DOHH2 (cell line): Measurements from ENCODE around the gene GDPGP1.

Source experiments
- H3F3A ChIP-seq: fragments of 200-600 bp; sonication (generic), shearing (Covaris generic); 2 replicates; pipeline ENCODE4 v1.6.0; 2016; ENCODE audit warnings: antibody characterized with exemption, mild to moderate bottlenecking; ENCODE audit not compliant: control insufficient read depth, insufficient read depth
- H3K27ac ChIP-seq: fragments of 200-600 bp; sonication (generic); 2 replicates; pipeline ENCODE4 v1.5.1; 2014; ENCODE audit warnings: low read depth, mild to moderate bottlenecking, low read length, moderate library complexity
- H3K27me3 ChIP-seq: fragments of 200-600 bp; sonication (generic); 2 replicates; pipeline ENCODE4 v1.6.1; 2014; ENCODE audit warnings: mild to moderate bottlenecking, low read length, mixed read lengths; ENCODE audit not compliant: control insufficient read depth
- H3K36me3 ChIP-seq: fragments of 200-600 bp; sonication (generic); 2 replicates; pipeline ENCODE4 v1.6.1; 2014; ENCODE audit warnings: mild to moderate bottlenecking, low read length, moderate library complexity, mixed read lengths; ENCODE audit not compliant: control insufficient read depth
- H3K4me1 ChIP-seq: fragments of 200-600 bp; sonication (generic); 2 replicates; pipeline ENCODE4 v1.6.1; 2014; ENCODE audit warnings: mild to moderate bottlenecking, low read length, mixed read lengths; ENCODE audit not compliant: control insufficient read depth
- H3K4me2 ChIP-seq: fragments of 200-600 bp; sonication (generic); 2 replicates; pipeline ENCODE4 v1.6.0; 2014; ENCODE audit warnings: mild to moderate bottlenecking, low read length, moderate library complexity
- H3K4me3 ChIP-seq: fragments of 200-600 bp; sonication (generic); 2 replicates; pipeline ENCODE4 v1.5.1; 2014; ENCODE audit warnings: mild to moderate bottlenecking, low read length, mixed read lengths
- H3K79me2 ChIP-seq: fragments of 200-600 bp; sonication (generic); 2 replicates; pipeline ENCODE4 v1.6.1; 2014; ENCODE audit warnings: mild to moderate bottlenecking, low read length, mixed read lengths; ENCODE audit not compliant: control insufficient read depth
- H3K9me2 ChIP-seq: fragments of 200-600 bp; sonication (generic); replicated peaks from 2 replicates; pipeline ENCODE4 v1.6.1; 2014; ENCODE audit warnings: mild to moderate bottlenecking, low read length, mixed read lengths; ENCODE audit not compliant: control insufficient read depth
- H3K9me3 ChIP-seq: fragments of 200-600 bp; sonication (generic); 2 replicates; pipeline ENCODE4 v1.6.1; 2014; ENCODE audit warnings: antibody characterized with exemption, low read length, mixed read lengths; ENCODE audit not compliant: control insufficient read depth, insufficient read depth
- H4K20me1 ChIP-seq: fragments of 200-600 bp; sonication (generic); 2 replicates; pipeline ENCODE4 v1.6.0; 2014; ENCODE audit warnings: low read depth, mild to moderate bottlenecking, antibody characterized with exemption, low read length, moderate library complexity; ENCODE audit not compliant: control insufficient read depth, insufficient read depth
- CTCF ChIP-seq: fragments of 200-600 bp; sonication (generic); IDR thresholded peaks from one replicate; pipeline ENCODE4 v1.5.1; 2014; ENCODE audit warnings: antibody characterized with exemption, mild to moderate bottlenecking, low read depth, low read length; ENCODE audit not compliant: poor library complexity, severe bottlenecking
- EZH2phosphoT487 ChIP-seq: fragments of 200-600 bp; sonication (generic); IDR thresholded peaks from 2 replicates; pipeline ENCODE4 v1.6.1; 2017; ENCODE audit warnings: borderline replicate concordance, mild to moderate bottlenecking, antibody characterized with exemption, low read length, moderate library complexity, mixed read lengths

GDPGP1 gene

GRCh38 chr15:90294601-90295269 is 60.7 kb downstream of the GDPGP1 start:
- H3K9me3 ChIP-seq: no peaks in the 10 kb centered on the region
- peaks cover 7% of the 10 kb centered on the region; the same call in 1 of the 2 replicates for H3K4me1 ChIP-seq
- H3K27ac ChIP-seq: no peak overlapping the region
- H3K79me2 ChIP-seq: no peaks in the 10 kb centered on the region
- H3K27me3 ChIP-seq: peaks cover 17% of the 10 kb centered on the region
- no peaks in the 10 kb centered on the region for H3K36me3 ChIP-seq
- H3F3A ChIP-seq: peaks cover 7% of the 10 kb centered on the region
- H3K9me2 ChIP-seq: no peaks in the 10 kb centered on the region
- no peaks in the 10 kb centered on the region for H4K20me1 ChIP-seq
- TF ChIP-seq CTCF: no peak
- TF ChIP-seq EZH2phosphoT487: no peak
- no peak overlapping the region for H3K4me2 ChIP-seq
- H3K4me3 ChIP-seq: no peak overlapping the region

- no peaks in the 10 kb centered on the region for H3K9me2 ChIP-seq
- H3F3A ChIP-seq: peaks cover 7% of the 10 kb centered on the region
- H3K36me3 ChIP-seq: no peaks in the 10 kb centered on the region
- H3K9me3 ChIP-seq: no peaks in the 10 kb centered on the region
- peaks cover 7% of the 10 kb centered on the region; the same call in 1 of the 2 replicates for H3K4me1 ChIP-seq
- no peaks in the 10 kb centered on the region for H3K79me2 ChIP-seq
- H3K27ac ChIP-seq: no peak overlapping the region
- H3K4me3 ChIP-seq: no peak overlapping the region
- no peak for TF ChIP-seq EZH2phosphoT487
- TF ChIP-seq CTCF: no peak
- H4K20me1 ChIP-seq: no peaks in the 10 kb centered on the region
- peaks cover 17% of the 10 kb centered on the region for H3K27me3 ChIP-seq
- H3K4me2 ChIP-seq: no peak overlapping the region
Observed at GRCh38 chr15:90295270-90295648, 61.2 kb downstream of the GDPGP1 start.
